ENCODE data around the gene SPRR3. TPM values are rescaled to one million over a fixed set of nuclear protein-coding genes. Genes with fewer than 3 reads are reported as not detected.

The SPRR3 gene
- total RNA-seq, result not detected in 2 replicates

GRCh38 chr1:153001382-153001781 lies at the start of gene SPRR3:
SPRR3 (plus strand) TSS chr1:153001749; CDS start chr1:153003021, 1,272 bp downstream.

GRCh38 chr1:152970495-152970894 lies 31.1 kb upstream of the SPRR3 start, which contains the start of gene SPRR4:
SPRR4 (plus strand) TSS chr1:152970648; CDS start chr1:152971891, 1,243 bp downstream.

GRCh38 chr1:152983743-152984142 lies 17.8 kb upstream of the SPRR3 start, which contains the start of gene SPRR1A:
SPRR1A (plus strand) TSS chr1:152984081; CDS start chr1:152985231, 1,150 bp downstream.

GRCh38 chr1:153030895-153031294 lies 29.3 kb downstream of the SPRR3 start, which contains the start of gene SPRR1B:
SPRR1B (plus strand) TSS chr1:153031203; CDS start chr1:153032346, 1,143 bp downstream.

GRCh38 chr1:153040950-153041631 lies 39.5 kb downstream of the SPRR3 start, which contains the start of gene SPRR2D:
SPRR2D (minus strand) TSS chr1:153041120; CDS start chr1:153040346, 774 bp downstream.

Other genes with a start within 250 kb of the SPRR3 start
- gene KPRP, start 243.7 kb upstream of the SPRR3 start, total RNA-seq, result not detected in 2 replicates
- not detected in 2 replicates for gene LCE1F, start 226.6 kb upstream of the SPRR3 start, total RNA-seq
- gene LCE1E, start 215.5 kb upstream of the SPRR3 start, total RNA-seq, result not detected in 2 replicates
- gene LCE1D, start 205.0 kb upstream of the SPRR3 start, total RNA-seq, result not detected in 2 replicates
- gene LCE1C, start 195.1 kb upstream of the SPRR3 start, total RNA-seq, result not detected in 2 replicates
- gene LCE1B, start 189.8 kb upstream of the SPRR3 start, total RNA-seq, result not detected in 2 replicates
- gene LCE1A, start 174.3 kb upstream of the SPRR3 start, total RNA-seq, result not detected in 2 replicates
- gene LCE6A, start 158.9 kb upstream of the SPRR3 start, total RNA-seq, result not detected in 2 replicates
- not detected in 2 replicates for gene LCE7A, start 141.8 kb upstream of the SPRR3 start, total RNA-seq
- gene SMCP, start 123.4 kb upstream of the SPRR3 start, total RNA-seq, result not detected in 2 replicates
- not detected in 2 replicates for gene IVL, start 93.2 kb upstream of the SPRR3 start, total RNA-seq
- not detected in 2 replicates for gene SPRR5, start 54.5 kb upstream of the SPRR3 start, total RNA-seq
- gene SPRR4, start 31.1 kb upstream of the SPRR3 start, total RNA-seq, result not detected in 2 replicates
- not detected in 2 replicates for gene SPRR1A, start 17.7 kb upstream of the SPRR3 start, total RNA-seq
- gene SPRR1B, start 29.5 kb downstream of the SPRR3 start, total RNA-seq, result not detected in 2 replicates
- not detected in 2 replicates for gene SPRR2D, start 39.4 kb downstream of the SPRR3 start, total RNA-seq
- gene SPRR2A, start 55.8 kb downstream of the SPRR3 start, total RNA-seq, result not detected in 2 replicates
- not detected in 2 replicates for gene SPRR2B, start 69.9 kb downstream of the SPRR3 start, total RNA-seq
- not detected in 2 replicates for gene SPRR2E, start 92.8 kb downstream of the SPRR3 start, total RNA-seq
- not detected in 2 replicates for gene SPRR2F, start 111.8 kb downstream of the SPRR3 start, total RNA-seq
- not detected in 2 replicates for gene SPRR2G, start 149.1 kb downstream of the SPRR3 start, total RNA-seq
- gene LELP1, start 201.7 kb downstream of the SPRR3 start, total RNA-seq, result not detected in 2 replicates
- gene PRR9, start 215.8 kb downstream of the SPRR3 start, total RNA-seq, result 0.23 TPM in 1 of 2 replicates, not detected in the other

Data from smooth muscle cell of the pulmonary artery (primary cell).